Mammary epithelial cell (primary cell): ENCODE results near the gene BAAT.

ENCODE experiments used
- EZH2 ChIP-seq: IDR thresholded peaks from 2 replicates; pipeline ENCODE4 v1.6.1; 2012; ENCODE audit warnings: low read length, inconsistent platforms, borderline replicate concordance
- TF ChIP-seq, protein P1 (sequence below), 2 donors: IDR thresholded peaks in 1 of 2; conservative IDR thresholded peaks in 1 of 2; 2 replicates each; pipeline ENCODE4 v1.5.1; 2011 to 2012; ENCODE audit warnings: inconsistent platforms in 2 of 2, low read length in 2 of 2, mild to moderate bottlenecking in 2 of 2, control low read depth in 1 of 2, low read depth in 1 of 2; ENCODE audit not compliant: insufficient read depth in 1 of 2; ENCODE audit errors: extremely low read depth in 1 of 2

DNA sequence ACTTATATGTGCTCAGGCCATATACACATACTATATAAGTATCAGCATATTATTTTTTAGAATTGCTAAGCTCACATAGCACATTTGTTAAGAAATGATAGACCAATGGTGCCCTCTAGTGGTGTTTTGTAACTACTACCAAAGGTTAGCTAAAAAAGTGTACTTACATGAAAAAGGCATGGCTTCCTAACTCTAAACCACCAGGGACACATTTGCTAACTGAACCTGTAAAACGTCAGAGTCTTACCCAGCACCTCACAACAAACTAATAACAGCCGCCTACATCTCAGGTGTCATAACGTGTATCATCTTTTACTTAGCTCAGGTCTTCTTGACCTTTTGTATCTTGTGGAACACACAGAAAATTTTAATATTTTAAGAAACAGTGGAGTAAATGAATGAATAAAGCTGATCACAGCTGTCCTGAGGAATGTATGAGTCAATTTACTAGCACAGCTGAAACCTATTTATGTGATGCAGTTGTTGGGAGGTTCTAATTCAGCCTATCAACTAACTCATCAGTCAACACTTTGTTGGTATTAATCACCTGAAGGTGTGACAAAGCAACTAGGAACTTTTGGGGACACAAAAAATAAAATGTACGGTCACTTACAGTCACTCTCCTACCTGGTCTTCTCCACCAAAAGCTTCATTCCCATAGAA lies 72.9 kb downstream of the BAAT start:
- TF ChIP-seq, protein P1, sequence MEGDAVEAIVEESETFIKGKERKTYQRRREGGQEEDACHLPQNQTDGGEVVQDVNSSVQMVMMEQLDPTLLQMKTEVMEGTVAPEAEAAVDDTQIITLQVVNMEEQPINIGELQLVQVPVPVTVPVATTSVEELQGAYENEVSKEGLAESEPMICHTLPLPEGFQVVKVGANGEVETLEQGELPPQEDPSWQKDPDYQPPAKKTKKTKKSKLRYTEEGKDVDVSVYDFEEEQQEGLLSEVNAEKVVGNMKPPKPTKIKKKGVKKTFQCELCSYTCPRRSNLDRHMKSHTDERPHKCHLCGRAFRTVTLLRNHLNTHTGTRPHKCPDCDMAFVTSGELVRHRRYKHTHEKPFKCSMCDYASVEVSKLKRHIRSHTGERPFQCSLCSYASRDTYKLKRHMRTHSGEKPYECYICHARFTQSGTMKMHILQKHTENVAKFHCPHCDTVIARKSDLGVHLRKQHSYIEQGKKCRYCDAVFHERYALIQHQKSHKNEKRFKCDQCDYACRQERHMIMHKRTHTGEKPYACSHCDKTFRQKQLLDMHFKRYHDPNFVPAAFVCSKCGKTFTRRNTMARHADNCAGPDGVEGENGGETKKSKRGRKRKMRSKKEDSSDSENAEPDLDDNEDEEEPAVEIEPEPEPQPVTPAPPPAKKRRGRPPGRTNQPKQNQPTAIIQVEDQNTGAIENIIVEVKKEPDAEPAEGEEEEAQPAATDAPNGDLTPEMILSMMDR (conservative IDR thresholded peaks at IDR 0.05 in 1 of 2, IDR thresholded peaks at IDR 0.05 in 1 of 2; ENCODE audit: extremely low read depth in 1 of 2, insufficient read depth in 1 of 2, low read depth in 1 of 2, low read length in 2 of 2): peak; percentile 48 to 59
- no peak for TF ChIP-seq EZH2
